ENCODE measurements around the gene RET.

Gene RET

GRCh38 chr10:43044961-43045621 is 31.8 kb upstream of the RET start:
- no peak for DNase-seq

- no peak for DNase-seq
These were observed 31.1 kb upstream of the RET start for GRCh38 chr10:43045631-43046287.

GRCh38 chr10:43046288-43046991 is 30.4 kb upstream of the RET start:
- DNase-seq: no peak

- no peak for DNase-seq
These were observed 29.4 kb upstream of the RET start for GRCh38 chr10:43047288-43047970.

- DNase-seq: no peak
These were observed 28.4 kb upstream of the RET start for GRCh38 chr10:43048301-43049051.

GRCh38 chr10:43049081-43049551 is 27.8 kb upstream of the RET start:
- no peak for DNase-seq

GRCh38 chr10:43050011-43050410 is 26.9 kb upstream of the RET start:
- no peak for DNase-seq

- no peak for DNase-seq
These were observed 23.0 kb upstream of the RET start for GRCh38 chr10:43053825-43054224.

- no peak for DNase-seq
These were observed 22.3 kb upstream of the RET start for GRCh38 chr10:43054593-43054992.

- DNase-seq: no peak
These were observed 21.7 kb upstream of the RET start for GRCh38 chr10:43055217-43055616.

- peak; percentile 1 for DNase-seq
These were observed 20.8 kb upstream of the RET start for GRCh38 chr10:43055991-43056567.

- no peak for DNase-seq
These were observed 20.3 kb upstream of the RET start for GRCh38 chr10:43056568-43057011.

GRCh38 chr10:43057231-43057711 is 19.6 kb upstream of the RET start:
- no peak for DNase-seq

- no peak for DNase-seq
These were observed 19.0 kb upstream of the RET start for GRCh38 chr10:43057831-43058340.

GRCh38 chr10:43058716-43059335 is 18.0 kb upstream of the RET start:
- no peak for DNase-seq

GRCh38 chr10:43059336-43059720 is 17.5 kb upstream of the RET start:
- DNase-seq: no peak

- DNase-seq: no peak
These were observed 17.0 kb upstream of the RET start for GRCh38 chr10:43059828-43060227.

GRCh38 chr10:43060291-43060690 is 16.6 kb upstream of the RET start:
- no peak for DNase-seq

GRCh38 chr10:43061331-43061730 is 15.5 kb upstream of the RET start:
- DNase-seq: no peak

GRCh38 chr10:43061760-43062159 is 15.1 kb upstream of the RET start:
- DNase-seq: no peak

GRCh38 chr10:43062402-43063160 is 14.3 kb upstream of the RET start:
- no peak for DNase-seq

Measured in stimulated activated CD4-positive, alpha-beta T cell treated with anti-CD3 and anti-CD28 coated beads, Interleukin-4, amount 100 ng/mL, for 1 hour (primary cell).